K562 (cell line): ENCODE results near the gene NAV2. TPM values are rescaled to one million over a fixed set of nuclear protein-coding genes. Genes with fewer than 3 reads are reported as not detected.

ENCODE experiments used
- DMBX1 ChIP-seq: fragments of 250-450 bp; sonication (Bioruptor Pico); IDR thresholded peaks from 2 replicates; pipeline ENCODE4 v1.8.0; 2022; ENCODE audit warnings: inconsistent platforms, mild to moderate bottlenecking, moderate library complexity, borderline replicate concordance
- PHF21A ChIP-seq: fragments of 450-650 bp; IDR thresholded peaks from 2 replicates; pipeline ENCODE4 v1.6.1; 2017; ENCODE audit warnings: low read depth, borderline replicate concordance
- ZBTB8A ChIP-seq: fragments of 450-650 bp; IDR thresholded peaks from 2 replicates; pipeline ENCODE4 v1.6.1; 2018; ENCODE audit warnings: mild to moderate bottlenecking, moderate library complexity; ENCODE audit not compliant: partially characterized antibody
- ZNF121 ChIP-seq: sonication (generic); formaldehyde crosslinking; conservative IDR thresholded peaks from 2 replicates; pipeline ENCODE4 v1.8.0; 2022; ENCODE audit warnings: missing genetic modification reagents
- ZNF175 ChIP-seq: fragments of 200-800 bp; sonication (Bioruptor generic); IDR thresholded peaks from 2 replicates; pipeline ENCODE4 v1.6.1; 2016; ENCODE audit warnings: low read depth, mild to moderate bottlenecking, missing genetic modification characterization, missing compliant biosample characterization
- ZNF197 ChIP-seq: fragments of 200-800 bp; sonication (Bioruptor generic); IDR thresholded peaks from 2 replicates; pipeline ENCODE4 v1.6.1; 2016; ENCODE audit warnings: low read depth, missing genetic modification characterization, missing compliant biosample characterization
- polyA plus RNA-seq, 8 experiments: library from polyadenylated mRNA; depleted of rRNA in 4 of 8; stranded (reverse) in 5 of 8; unstranded in 3 of 8; fragments of >200 nt; fragmentation: Nextera tagmentation in 2 of 8; fragmentation: Illumina TruSeq in 1 of 8; extraction: Ambion mirVana in 2 of 8; extraction: Trizol in 1 of 8; gene quantifications; 2 replicates each; pipeline versions ENCODE4 v1.2.1 to v1.2.3, GENCODE V29; 2011 to 2014; ENCODE audit warnings: inconsistent platforms in 1 of 8, missing spikeins in 1 of 8
- total RNA-seq, 7 experiments: library from RNA; depleted of rRNA in 6 of 7; stranded (reverse); fragments of >200 nt in 6 of 7; fragmentation: Illumina TruSeq in 2 of 7; extraction: Trizol in 2 of 7; gene quantifications; 2 replicates each; pipeline versions ENCODE4 v1.2.1 to v1.2.3, GENCODE V29; 2011 to 2021; ENCODE audit warnings: low replicate concordance in 1 of 7
- TF ChIP-seq, protein P1 (sequence below), 2 experiments: fragments of 450-650 bp; IDR thresholded peaks; 2 replicates each; pipeline ENCODE4 v1.6.1; 2016; ENCODE audit warnings: mild to moderate bottlenecking in 2 of 2, borderline replicate concordance in 1 of 2, low read depth in 1 of 2, moderate library complexity in 1 of 2
- TF ChIP-seq, protein P2 (sequence below), 3 experiments: fragments of 200-800 bp in 1 of 3; sonication (Bioruptor generic) in 1 of 3; sonication (generic) in 1 of 3; formaldehyde crosslinking in 1 of 3; IDR thresholded peaks; 2 replicates each; pipeline versions ENCODE4 v1.6.1 to v1.8.0; 2016 to 2022; ENCODE audit warnings: mild to moderate bottlenecking in 2 of 3, missing compliant biosample characterization in 2 of 3, missing genetic modification characterization in 2 of 3, missing genetic modification reagents in 1 of 3
- TF ChIP-seq, protein P3 (sequence below): fragments of 450-650 bp; IDR thresholded peaks from 2 replicates; pipeline ENCODE4 v1.6.1; 2017; ENCODE audit warnings: antibody characterized with exemption, mild to moderate bottlenecking
- TF ChIP-seq, protein P4 (sequence below): sonication (generic); IDR thresholded peaks from 2 replicates; pipeline ENCODE4 v1.6.1; 2016

NAV2 gene
- total and polyA plus RNA-seq, 9 of the 15 experiments (the other 6 are each of a cell fraction or from before 2014, with no cell fraction given), result 0.03 to 0.35 (median 0.05) TPM

DNA sequence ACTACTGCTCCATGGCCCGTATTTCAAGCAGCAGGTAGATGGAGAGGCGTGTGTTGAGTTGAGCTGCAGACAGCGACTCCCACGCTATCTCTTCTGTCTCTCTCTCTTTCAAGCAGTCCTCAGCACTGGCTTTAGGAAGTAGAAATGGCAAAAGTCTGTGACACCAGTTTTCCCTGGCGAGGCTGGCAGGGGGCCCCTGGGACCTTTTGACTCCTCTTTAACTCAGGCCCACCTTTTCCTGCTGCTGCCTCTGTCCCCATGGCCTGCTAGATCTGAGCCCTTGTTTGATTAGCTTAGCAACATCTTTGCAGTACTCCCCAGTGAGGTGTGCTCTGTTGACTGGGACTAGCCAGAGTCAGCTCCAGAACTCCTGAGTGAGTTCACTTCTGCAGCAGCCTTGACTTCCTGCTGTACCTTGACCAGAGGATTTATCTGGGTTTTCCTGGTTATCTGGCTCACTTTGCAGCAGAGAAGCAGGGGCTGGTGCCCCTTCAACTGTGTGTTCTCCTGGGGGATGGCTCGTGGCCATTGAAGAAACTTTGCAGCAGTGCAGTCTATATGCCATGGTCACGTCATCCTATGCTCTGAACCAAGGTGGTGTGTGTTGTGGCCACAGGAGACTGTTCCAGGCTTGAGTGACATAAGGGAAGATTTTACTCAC lies 263.8 kb downstream of the NAV2 start (continued):
- TF ChIP-seq, protein P1, sequence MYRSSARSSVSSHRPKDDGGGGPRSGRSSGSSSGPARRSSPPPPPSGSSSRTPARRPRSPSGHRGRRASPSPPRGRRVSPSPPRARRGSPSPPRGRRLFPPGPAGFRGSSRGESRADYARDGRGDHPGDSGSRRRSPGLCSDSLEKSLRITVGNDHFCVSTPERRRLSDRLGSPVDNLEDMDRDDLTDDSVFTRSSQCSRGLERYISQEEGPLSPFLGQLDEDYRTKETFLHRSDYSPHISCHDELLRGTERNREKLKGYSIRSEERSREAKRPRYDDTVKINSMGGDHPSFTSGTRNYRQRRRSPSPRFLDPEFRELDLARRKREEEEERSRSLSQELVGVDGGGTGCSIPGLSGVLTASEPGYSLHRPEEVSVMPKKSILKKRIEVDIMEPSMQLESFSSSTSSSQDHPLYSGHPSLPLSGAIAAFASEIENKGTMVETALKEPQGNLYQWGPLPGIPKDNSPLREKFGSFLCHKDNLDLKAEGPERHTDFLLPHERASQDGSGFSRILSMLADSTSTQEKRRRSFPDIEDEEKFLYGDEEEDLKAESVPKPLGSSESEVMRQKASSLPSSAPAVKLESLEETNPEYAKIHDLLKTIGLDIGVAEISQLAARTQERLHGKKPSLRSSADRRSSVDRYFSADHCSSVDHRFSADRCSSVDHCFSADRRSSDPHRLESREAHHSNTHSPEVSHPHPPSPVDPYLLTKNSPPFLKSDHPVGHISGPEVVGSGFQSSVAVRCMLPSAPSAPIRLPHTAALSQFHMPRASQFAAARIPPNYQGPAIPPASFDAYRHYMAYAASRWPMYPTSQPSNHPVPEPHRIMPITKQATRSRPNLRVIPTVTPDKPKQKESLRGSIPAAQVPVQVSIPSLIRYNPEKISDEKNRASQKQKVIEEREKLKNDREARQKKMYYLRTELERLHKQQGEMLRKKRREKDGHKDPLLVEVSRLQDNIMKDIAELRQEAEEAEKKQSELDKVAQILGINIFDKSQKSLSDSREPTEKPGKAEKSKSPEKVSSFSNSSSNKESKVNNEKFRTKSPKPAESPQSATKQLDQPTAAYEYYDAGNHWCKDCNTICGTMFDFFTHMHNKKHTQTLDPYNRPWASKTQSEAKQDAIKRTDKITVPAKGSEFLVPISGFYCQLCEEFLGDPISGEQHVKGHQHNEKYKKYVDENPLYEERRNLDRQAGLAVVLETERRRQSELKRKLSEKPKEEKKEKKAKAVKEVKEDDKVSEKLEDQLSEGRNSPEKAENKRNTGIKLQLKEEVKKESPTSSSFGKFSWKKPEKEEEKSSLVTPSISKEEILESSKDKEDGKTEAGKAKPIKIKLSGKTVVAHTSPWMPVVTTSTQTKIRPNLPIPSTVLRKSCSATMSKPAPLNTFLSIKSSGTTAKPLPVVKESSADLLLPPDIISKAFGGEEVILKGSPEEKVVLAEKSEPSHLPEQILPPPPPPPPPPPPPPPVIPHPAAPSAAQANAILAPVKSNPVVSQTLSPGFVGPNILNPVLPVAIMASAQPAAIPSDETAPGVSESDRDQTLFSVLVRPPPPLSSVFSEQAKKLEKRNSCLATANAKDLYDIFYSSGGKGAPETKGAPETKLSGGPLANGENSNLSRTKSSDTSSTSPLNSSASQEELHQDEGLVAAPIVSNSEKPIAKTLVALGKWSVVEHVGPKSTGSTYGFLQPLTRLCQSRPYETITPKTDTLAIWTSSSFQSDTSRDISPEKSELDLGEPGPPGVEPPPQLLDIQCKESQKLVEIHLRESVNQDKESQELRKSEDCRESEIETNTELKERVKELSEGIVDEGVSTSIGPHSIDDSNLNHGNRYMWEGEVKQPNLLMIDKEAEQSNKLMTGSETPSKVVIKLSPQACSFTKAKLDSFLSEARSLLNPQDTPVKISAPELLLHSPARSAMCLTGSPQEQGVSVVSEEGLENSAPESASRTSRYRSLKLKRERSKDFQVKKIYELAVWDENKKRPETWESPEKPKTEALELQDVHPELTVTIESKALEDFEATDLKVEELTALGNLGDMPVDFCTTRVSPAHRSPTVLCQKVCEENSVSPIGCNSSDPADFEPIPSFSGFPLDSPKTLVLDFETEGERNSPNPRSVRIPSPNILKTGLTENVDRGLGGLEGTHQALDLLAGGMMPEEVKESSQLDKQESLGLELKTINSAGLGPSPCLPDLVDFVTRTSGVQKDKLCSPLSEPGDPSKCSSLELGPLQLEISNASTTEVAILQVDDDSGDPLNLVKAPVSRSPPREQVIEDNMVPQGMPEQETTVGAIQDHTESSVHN (IDR thresholded peaks at IDR 0.05; ENCODE audit: borderline replicate concordance in 1 of 2, low read depth in 1 of 2), result no peak
- TF ChIP-seq ZNF121 (CRISPR knock-in tag) (no peak), ZBTB8A (no peak), DMBX1 (CRISPR knock-in tag) (peak; percentile 17; the same call in 1 of the 2 replicates), PHF21A (no peak), ZNF175 (CRISPR knock-in tag) (0 out of 2 replicates have a peak, but pooled peaks have one; percentile 59), ZNF197 (CRISPR knock-in tag) (peak; percentile 26; the same call in 1 of the 2 replicates)
- TF ChIP-seq, protein P2, sequence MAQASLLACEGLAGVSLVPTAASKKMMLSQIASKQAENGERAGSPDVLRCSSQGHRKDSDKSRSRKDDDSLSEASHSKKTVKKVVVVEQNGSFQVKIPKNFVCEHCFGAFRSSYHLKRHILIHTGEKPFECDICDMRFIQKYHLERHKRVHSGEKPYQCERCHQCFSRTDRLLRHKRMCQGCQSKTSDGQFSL (CRISPR knock-in tag; IDR thresholded peaks at IDR 0.05), result no peak
- TF ChIP-seq, protein P2 (tag; IDR thresholded peaks at IDR 0.05), result 0 out of 4 replicates have a peak, but pooled peaks of 1 of the 2 experiments have one; percentile 33
- TF ChIP-seq, protein P3, sequence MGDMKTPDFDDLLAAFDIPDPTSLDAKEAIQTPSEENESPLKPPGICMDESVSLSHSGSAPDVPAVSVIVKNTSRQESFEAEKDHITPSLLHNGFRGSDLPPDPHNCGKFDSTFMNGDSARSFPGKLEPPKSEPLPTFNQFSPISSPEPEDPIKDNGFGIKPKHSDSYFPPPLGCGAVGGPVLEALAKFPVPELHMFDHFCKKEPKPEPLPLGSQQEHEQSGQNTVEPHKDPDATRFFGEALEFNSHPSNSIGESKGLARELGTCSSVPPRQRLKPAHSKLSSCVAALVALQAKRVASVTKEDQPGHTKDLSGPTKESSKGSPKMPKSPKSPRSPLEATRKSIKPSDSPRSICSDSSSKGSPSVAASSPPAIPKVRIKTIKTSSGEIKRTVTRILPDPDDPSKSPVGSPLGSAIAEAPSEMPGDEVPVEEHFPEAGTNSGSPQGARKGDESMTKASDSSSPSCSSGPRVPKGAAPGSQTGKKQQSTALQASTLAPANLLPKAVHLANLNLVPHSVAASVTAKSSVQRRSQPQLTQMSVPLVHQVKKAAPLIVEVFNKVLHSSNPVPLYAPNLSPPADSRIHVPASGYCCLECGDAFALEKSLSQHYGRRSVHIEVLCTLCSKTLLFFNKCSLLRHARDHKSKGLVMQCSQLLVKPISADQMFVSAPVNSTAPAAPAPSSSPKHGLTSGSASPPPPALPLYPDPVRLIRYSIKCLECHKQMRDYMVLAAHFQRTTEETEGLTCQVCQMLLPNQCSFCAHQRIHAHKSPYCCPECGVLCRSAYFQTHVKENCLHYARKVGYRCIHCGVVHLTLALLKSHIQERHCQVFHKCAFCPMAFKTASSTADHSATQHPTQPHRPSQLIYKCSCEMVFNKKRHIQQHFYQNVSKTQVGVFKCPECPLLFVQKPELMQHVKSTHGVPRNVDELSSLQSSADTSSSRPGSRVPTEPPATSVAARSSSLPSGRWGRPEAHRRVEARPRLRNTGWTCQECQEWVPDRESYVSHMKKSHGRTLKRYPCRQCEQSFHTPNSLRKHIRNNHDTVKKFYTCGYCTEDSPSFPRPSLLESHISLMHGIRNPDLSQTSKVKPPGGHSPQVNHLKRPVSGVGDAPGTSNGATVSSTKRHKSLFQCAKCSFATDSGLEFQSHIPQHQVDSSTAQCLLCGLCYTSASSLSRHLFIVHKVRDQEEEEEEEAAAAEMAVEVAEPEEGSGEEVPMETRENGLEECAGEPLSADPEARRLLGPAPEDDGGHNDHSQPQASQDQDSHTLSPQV, result peak; percentile 29; the same call in 1 of the 2 replicates
- TF ChIP-seq, protein P4, sequence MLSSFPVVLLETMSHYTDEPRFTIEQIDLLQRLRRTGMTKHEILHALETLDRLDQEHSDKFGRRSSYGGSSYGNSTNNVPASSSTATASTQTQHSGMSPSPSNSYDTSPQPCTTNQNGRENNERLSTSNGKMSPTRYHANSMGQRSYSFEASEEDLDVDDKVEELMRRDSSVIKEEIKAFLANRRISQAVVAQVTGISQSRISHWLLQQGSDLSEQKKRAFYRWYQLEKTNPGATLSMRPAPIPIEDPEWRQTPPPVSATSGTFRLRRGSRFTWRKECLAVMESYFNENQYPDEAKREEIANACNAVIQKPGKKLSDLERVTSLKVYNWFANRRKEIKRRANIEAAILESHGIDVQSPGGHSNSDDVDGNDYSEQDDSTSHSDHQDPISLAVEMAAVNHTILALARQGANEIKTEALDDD, result 0 out of 2 replicates have a peak, but pooled peaks have one; percentile 23
